GM21737 (cell line): ENCODE results near the gene CAB39.
A peak's percentile ranks its signal among the peaks of the same experiment; 100 is the strongest.

Source experiments
- ATAC-seq: cut with Tn5 transposase; IDR thresholded peaks from one replicate; pipeline ENCODE4 v1.9.1; 2021; ENCODE audit warnings: mild to moderate bottlenecking, moderate library complexity; ENCODE audit not compliant: unreplicated experiment

Gene CAB39

DNA sequence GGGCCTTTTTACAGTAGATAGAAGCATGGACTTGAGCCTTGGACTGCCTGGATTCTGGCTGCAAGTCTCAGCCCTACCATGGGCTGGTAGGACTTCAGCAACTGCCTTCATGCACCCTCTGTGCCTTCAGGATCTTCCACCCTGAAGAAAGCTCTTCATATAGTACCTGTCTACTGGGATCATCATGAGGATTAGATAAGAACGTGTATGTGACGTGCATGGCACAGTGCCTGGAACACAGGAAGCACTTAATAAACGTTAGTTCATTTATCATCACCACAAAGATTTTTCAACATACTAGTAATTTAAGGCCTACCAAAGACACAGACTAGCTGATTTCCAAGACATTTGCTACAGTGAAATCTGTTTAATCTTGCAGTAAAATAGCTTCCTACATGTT, 98.9 kb downstream of the CAB39 start:
- ATAC-seq = no peak

DNA sequence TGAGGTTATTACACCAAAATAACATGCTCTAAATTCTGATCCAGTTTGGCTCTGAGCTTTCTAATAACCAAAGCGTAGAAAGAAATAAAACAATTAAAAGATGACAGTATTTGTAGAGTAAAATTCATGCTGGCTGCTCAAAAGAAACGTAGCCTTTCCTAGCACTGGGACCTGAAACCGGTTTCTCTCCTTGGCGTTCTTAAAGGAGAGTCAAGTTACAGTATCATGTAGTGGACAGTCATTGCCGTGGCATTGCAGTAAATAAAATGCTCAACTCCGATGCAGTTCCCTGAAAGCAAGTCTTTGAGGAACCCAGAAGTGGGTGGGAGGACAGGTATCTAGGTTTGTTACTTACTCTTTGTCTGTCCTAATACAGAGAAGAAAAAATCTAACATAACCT, 99.4 kb downstream of the CAB39 start:
- no peak for ATAC-seq

DNA sequence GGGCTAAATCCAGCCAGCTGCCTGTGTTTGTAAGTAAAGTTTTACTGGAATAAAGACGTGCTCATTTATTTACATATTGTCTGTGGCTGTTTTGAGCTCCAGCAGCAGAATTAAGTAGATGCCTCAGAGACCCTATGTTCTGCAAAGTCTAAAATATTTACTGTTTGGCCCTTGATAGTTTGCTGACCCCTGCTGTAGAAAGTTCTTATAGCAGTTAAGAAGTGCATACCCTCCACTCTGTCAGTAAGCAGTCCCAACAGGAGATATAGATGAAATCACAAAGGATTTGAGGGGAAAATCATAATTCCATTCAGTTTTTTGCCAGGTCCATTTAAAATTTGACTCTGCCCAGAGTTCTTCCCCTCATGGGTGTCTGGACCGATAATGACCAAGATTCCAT, 102.0 kb downstream of the CAB39 start:
- ATAC-seq = no peak

DNA sequence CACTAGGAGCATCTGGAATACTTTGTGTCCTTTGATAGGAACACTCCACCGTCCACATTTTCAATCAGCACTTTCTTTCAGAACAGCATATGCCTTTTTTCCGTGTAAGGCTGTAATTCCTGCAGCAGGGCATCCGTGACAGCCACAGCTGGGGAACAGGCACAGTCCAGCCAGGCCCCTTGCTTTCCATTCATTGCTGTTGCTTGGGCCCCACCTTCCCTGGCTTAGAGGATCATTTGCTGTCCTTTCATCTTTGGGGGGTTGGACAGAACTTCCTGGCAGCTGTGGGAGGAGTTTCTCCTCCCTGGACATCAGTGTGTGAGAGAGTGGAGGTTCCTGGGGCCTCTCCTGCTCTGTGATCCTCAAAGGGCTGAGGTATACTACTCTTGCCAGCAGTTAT, 102.4 kb downstream of the CAB39 start:
- ATAC-seq = no peak

DNA sequence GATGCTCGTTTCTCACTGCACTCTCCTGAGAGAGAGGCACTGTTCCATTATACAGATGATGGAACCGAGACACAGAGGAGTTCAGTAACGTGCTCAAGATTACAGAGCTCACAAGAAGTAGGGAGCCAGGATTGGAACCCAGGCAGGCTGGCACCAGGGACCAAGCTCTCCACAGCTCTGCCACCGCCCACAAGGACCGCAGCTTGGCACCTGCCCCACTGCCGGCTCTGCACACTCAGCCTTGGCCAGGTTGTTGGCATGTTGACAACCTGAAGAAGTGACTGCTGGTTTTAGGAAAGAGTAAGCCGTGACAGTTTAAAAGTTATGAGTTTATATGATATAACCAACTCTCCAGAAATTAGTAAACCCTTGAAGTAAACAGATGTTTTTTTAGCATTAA, 104.1 kb downstream of the CAB39 start:
- ATAC-seq = no peak

DNA sequence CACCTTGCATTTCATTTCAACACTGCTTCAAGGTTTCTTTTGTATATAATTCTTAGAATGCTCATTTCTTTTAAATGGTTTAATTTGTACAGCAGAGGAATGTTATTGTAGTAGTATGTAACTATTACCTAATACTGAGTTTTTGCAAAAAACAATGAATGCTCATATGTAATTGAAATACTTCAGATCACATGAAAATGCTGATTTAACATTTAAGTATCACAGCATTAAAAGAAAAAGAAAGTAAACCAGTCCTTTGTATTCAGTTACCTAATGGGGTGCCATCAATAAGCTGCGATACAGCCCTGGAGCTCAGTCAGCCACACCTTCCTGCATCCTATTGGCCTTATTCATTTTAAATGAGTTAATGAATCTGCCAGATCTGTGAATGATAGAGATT, 106.8 kb downstream of the CAB39 start:
- no peak for ATAC-seq

DNA sequence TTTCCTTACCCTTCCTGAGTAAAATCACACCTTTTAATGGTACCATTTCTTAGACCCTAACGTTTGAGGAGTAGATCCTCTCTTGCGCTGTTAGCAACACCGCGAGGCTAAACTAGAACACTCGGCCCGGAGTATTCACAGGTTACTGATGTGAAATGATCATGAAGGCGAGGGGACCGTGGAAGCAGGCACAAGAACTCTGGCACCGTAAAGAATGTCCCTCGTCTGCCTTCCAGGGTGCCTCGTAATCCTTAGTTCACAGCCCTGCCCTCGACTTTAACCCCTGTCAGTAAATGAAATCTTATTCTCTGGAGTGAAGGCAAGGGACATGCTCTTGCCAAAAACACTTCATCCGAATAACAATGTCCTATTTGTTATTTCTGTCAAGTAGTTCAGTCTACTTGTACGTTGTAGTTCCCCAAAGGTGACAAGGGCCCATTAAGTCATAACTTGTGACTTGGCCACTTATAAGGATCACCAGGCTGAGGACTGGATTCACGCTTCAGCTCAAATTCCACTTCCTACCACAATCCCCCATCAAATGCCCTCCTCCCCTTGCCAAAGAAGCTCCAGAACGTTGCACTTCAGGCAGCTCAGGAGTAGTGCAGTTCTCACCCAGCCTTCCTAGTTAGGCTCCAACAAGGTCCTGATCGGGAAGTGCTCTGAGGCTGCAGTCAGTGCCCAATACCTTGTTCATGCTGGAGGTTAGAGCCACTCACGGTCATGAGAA, 108.8 kb downstream of the CAB39 start:
- no peak for ATAC-seq

DNA sequence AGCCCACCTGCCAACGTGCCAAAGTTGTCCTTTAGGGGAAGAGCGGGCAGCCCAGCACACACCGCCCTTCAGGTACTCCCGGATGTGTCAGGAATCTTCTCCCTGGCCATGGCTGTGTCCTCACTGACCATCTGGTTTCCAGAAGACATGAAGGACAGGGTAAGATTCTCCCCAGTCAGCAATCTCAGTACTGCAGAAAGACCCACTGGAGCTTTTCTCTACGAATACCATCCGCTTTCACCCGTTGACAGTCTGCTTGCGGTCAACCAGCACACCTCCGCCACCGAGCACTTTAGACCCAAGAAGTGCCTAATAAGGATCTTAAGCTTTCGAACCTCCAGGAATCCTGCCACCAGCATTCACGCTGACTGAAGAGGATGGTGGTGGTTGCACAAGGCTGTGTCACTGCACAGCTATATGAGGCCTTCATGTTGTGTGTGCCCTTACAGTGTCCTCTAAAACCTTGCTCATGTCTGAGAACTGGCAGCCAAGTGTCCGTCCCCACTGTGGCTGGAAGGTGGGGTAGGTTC, 109.4 kb downstream of the CAB39 start:
- no peak for ATAC-seq

DNA sequence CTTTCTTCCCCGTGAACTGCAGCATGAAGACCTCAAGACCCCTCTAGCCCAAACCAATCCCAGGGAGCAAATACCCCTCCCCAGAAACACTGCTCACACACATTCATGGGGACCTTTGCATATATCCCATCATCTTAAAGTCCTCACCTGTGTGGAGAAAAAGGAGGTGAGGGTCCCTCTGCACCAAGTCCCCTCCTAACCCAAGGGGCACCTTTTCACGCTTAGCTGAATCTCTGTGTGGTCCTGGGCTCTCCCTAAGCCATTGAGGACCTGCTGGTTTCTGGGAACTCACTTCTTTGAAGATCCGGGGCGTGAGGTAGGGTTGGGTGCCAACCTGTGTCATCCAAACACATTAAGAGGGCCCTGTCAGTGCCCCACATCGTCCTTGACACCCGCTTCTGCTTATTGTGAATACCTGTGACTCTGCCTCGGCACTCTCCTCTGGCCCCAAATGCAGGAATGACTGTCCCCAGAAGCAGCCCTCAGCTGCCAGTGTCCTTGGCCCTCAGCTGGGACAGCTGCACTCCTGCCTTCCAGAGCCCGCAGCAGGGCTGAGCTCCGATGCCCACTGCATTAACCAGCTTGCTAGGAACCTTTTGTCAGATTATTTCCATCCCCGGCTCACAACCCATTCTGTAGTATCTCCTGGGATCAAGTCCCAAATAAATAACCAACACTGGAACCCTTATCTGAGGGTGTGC, 110.8 kb downstream of the CAB39 start:
- no peak for ATAC-seq

DNA sequence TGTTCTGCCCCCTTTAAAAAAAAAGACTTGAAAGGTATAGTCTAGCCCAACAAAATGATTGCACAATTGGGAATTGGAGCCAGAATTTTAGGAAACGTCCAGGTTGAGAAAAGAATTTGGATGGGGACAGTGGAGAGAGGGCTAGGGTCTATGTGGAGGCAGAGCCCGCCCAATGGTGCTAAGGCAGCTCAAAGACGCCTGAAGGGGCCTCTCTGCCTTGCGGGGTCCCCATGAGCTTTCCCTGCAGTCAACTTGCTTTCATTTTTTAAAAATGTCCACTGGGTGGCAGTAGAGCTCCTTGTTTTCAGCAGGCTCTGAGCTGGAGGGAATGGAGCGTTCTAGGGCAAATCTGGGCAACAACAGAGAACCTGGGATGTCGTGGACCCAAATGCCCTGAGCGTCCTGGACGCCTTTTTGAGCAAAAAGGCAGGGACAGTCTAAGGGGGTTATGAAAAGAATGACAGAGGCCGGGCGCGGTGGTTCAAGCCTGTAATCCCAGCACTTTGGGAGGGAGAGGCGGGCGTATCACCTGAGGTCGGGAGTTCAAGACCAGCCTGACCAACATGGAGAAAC, 111.8 kb downstream of the CAB39 start:
- no peak for ATAC-seq

DNA sequence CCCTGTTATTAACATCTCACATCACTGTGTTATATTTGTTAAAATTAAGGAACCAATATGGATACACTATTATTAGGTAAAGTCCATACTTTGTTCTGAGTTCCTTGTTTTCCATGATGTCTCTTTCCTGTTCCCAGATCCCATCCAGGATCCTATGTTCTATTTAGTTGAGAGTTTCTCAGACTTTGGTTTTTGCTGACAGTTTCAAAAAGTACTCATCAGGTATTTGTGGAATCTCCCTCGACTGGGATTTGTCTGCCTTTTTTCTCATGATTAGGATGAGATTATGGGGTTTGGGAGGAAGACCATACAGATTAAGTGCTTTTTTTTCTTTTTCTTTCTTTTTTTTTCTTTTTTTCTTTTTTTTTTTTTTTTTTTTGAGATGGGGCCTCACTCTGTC, 112.7 kb downstream of the CAB39 start:
- no peak for ATAC-seq

DNA sequence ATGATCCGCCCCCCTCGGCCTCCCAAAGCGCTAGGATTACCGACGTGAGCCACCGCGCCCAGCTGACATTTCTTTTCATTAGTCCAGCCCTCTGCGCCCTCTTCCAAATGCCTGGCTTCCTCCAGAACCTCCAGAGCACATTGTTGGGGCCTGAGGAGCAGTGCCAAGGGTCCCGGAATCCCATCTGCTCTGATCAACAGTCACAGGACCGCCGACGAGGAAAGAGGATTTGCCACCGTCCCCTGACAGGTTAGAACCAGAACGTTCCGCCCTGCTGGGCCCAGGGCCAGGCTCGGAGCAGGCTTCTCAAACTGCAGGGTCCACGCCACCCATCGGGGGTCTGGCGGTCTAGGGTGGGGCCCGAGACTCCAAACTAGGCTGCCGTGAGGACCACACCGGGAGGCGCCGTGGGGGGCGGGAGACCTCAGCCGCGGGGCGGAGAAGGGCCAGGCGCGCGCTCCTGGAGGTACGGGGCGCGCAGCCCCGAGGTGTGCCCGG, 115.2 kb downstream of the CAB39 start:
- ATAC-seq = no peak

DNA sequence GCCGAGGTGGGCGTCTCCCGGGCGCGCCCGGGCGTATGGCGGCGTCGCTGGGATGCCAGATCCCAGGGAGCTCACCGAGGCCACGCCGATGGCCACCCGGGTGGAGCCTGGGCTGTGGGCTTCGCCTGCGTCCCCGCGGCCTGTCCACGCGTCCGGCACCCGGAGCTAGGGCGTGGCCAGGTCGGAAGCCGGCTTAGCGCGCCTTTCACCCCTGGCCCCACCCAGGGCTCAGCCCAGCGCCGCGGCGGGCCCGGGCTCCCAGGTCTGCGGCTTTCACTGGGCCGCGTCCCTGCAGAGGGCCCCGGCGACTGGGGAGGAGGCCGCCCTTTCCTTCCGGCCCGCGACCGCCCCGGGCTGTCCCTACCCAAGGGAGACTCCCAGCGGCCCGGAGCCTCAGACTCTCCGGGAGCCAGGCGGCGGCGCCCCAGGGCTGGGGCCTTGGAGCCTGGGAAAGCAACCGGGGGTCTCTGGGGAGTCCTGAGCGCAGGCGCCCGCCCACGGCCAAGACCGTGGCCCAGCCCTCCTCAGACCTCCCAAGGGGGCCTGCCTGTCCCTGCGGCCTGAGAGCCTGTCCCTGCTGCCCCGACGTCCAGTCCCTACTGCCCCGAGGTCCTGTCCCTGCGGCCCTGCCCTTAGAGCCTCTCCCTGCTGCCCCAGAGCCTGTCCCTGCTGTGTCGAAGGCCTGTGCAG, 115.8 kb downstream of the CAB39 start:
- no peak for ATAC-seq

DNA sequence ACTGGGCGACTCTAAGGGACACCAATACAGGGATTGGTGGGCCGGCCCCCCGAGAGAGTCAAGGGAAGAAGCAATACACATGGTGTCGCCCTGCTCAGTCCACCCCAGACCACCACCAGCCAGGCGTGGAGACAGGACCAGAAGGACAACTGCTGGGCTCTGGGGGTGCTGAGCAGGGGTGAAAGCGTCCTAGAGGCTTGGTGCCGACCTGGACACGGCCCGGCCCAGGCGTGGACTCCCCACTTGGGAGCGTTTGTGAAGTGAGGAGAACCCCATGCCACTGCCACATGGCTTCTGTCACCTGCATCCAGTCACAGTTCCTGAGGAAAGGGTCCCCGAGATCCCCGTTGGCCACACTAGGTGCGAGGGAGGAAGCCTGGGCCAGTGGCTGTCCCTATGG, 116.7 kb downstream of the CAB39 start:
- ATAC-seq = no peak

DNA sequence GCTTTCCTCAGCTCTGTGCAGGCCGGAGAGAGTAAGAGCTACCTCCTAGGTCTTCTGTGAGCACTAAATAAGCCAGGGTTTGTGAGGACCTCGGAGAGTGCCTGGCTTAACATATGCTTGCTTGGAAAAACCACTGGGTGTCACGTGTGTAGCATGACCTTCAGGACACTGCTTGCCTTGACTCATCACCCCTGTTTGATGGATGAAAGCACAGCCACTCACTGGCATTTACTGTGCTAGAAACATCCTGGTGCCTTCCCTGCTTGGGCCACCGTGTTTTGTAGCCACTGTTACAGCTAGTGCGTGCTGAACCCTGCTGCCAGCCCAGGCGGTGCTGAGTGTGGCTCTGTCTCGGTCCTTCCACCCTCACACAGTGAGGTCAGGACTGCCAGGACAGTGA, 117.3 kb downstream of the CAB39 start:
- no peak for ATAC-seq

DNA sequence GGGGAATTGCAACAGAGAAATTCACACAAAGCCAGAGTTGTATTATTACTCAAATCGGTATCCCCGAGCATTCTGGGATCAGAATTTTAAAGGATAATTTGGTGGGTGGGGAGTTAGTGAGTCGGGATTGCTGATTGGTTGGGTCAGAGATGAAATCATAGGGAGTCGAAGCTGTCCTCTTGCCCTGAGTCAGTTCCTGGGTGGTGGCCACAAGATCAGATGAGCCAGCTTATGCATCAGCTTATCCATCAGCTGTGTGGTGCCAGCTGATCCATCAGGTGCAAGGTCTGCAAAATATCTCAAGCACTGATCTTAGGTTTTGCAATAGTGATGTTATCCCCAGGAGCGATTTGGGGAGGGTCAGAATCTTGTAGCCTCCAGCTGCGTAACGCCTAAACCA, 117.8 kb downstream of the CAB39 start:
- no peak for ATAC-seq

DNA sequence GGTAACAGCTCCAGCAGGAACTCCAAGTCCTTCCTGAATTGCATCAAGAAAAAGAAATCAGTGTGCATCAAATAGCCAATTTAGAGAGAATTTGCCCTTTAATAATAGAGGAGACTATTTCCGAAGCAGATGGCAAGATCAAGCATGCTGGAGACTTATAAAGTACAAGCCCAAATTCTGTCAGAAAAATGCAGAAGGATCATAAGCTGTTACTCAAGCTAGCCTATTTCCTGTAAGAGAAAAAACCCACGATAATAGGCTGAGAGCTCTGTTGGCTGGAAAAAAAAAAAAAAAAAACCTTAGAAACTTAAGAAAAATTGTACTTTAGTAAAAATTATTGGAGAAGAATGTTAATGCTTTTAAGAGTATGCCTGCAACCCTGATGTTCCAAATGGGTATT, 127.7 kb downstream of the CAB39 start:
- ATAC-seq = no peak

DNA sequence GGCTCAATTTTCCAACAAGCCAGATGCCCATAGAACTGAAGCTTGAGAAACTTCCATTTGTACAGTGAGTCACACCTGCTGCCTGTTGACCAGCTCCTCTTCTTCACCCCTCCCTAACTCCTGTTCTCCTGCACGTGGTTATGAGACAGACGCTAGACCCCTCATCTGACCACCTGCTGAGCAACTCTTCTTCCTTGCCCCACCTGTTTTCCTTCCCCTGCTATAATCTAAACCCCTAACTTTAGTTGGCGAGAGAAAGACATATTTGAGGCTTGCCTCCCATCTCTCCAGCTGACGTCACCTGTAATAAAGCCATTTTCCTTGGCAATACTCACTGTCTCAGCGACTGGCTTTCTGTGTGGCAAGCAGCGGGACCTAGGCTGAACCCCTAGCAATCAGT, 129.8 kb downstream of the CAB39 start:
- no peak for ATAC-seq

DNA sequence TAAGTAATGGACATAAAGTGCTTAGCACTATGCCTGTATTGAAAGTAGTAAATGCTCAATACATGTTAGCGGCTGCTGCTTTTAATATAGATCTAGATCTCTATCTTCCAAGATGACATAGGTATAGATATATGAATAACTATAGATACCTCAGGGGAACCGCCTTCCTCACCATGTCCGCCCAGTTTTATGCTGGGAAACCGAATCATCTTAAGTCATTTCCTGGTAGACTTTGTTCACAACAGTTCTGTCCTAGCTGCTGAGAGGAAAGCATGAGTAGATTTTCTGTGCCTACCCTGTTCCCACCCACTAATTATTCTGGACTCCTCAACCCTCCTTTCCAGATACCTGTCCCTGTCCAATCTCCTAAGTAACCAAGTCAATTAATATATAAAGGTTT, 130.5 kb downstream of the CAB39 start:
- no peak for ATAC-seq

DNA sequence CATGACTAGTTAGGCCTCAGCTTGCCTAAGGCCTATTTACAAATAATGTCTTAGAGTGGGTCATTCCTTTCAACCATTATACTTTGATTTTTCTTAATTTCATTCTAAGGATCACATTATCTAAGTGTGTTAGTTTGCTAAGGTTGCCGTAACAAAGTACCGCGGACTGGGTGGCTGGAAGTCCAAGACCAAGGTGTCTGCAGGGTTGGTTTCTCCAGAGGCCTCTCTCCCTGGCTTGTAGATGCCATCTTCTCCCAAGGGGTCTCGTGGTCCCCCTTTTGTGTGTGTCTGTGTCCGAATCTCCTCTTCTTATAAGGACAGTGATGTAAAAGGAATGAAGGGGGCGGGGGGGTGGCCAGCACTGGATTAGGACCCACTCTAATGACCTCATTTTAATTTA, 133.7 kb downstream of the CAB39 start:
- ATAC-seq = no peak

DNA sequence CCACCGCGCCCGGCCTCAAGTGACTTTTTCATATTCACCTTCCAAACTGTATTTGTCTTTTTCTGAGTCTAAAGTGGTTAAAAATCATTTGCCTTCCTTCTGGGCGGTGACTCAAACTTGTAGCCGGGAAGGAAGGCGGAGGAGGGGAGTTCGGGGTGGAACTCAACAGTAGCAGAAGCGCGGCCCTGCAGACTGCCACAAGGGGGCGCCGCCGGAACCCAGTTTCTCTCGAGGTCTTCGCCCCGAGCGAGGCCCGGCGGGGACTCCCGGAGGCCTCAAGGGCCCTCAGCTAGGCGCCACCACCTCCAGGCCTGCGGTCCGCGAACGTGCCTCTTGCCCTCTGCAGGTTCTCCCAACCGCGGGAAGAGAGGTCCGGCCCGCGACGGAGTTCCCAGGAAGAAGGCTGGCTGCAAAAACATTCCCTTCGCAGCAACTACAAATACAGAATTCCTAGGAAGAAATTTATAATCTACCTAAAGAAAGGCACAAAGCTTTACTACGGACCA, 135.3 kb downstream of the CAB39 start:
- ATAC-seq = peak; percentile 89
